ENCODE measurements around the gene AOX1. TPM values are rescaled to one million over a fixed set of nuclear protein-coding genes. Genes with fewer than 3 reads are reported as not detected.

The AOX1 gene
- total and polyA plus RNA-seq, 2 of the 8 experiments (the other 6 are each of a cell fraction or from before 2014, with no cell fraction given): 5.6 to 8.3 TPM

GRCh38 chr2:200658278-200658864 is 72.6 kb downstream of the AOX1 start:
- WGBS, 2 experiments (ENCODE audit: extremely low coverage in 1 of 2, insufficient coverage in 1 of 2, insufficient read length in 1 of 2, insufficient replicate concordance in 2 of 2, low coverage in 1 of 2, low lambda C conversion rate in 2 of 2, missing lambda C conversion rate in 1 of 2): 70% methylated on average over 5 of the region's 5 CpGs; no CpG with 5 or more reads in 1 of the 2 experiments
- DNase-seq (ENCODE audit: low read depth in 1 of 2, low spot score in 2 of 2) (no peak), FAIRE-seq (no peak)

More at GRCh38 chr2:200658278-200658864, 72.6 kb downstream of the AOX1 start:
- Histone ChIP-seq H3K56ac (replicated peaks; ENCODE audit: insufficient read length, low read depth, low read length) (no peak overlapping the region), H3K9ac (replicated peaks in 1 of 4; ENCODE audit: extremely low read depth in 1 of 4, low read depth in 3 of 4, low read length in 3 of 4) (no peak overlapping the region), H4K8ac (ENCODE audit: extremely low read depth, insufficient read depth, low read length) (no peak overlapping the region), H3K4me3 (ENCODE audit: extremely low read depth in 1 of 4, insufficient read depth in 2 of 4, low read depth in 3 of 4, low read length in 4 of 4) (no peak overlapping the region), H3K23me2 (ENCODE audit: low read depth, low read length) (no peaks in the 10 kb centered on the region), H3K36me3 (ENCODE audit: control insufficient read depth in 2 of 4, insufficient read depth in 4 of 4, low read length in 3 of 4) (no peaks in the 10 kb centered on the region), H2BK15ac (ENCODE audit: low read length) (no peak overlapping the region), H3K4me2 (ENCODE audit: insufficient read depth in 1 of 2, low read depth in 2 of 2, low read length in 2 of 2) (no peak overlapping the region), H4K5ac (ENCODE audit: insufficient read length, low read depth, low read length) (no peak overlapping the region), H3K18ac (ENCODE audit: extremely low read depth, low read length) (no peak overlapping the region; the same call in 1 of the 2 replicates), H4K91ac (replicated peaks; ENCODE audit: insufficient read length, low read length) (no peak overlapping the region), H2BK20ac (ENCODE audit: low read length) (no peak overlapping the region), H3K4ac (replicated peaks; ENCODE audit: insufficient read length, low read depth, low read length) (no peak overlapping the region), H3K27me3 (replicated peaks in 1 of 4; ENCODE audit: control insufficient read depth in 3 of 4, extremely low read depth in 1 of 4, insufficient read depth in 3 of 4, low read length in 3 of 4) (no peaks in the 10 kb centered on the region), H2BK12ac (ENCODE audit: low read depth, low read length) (no peak overlapping the region), H3K79me1 (ENCODE audit: low read depth, low read length) (no peaks in the 10 kb centered on the region), H4K20me1 (replicated peaks in 1 of 2; ENCODE audit: control insufficient read depth in 1 of 2, insufficient read depth in 2 of 2, low read length in 2 of 2) (no peaks in the 10 kb centered on the region), H3K79me2 (ENCODE audit: control insufficient read depth in 1 of 2, insufficient read depth in 2 of 2, low read length in 2 of 2) (no peaks in the 10 kb centered on the region), H2BK120ac (replicated peaks; ENCODE audit: low read depth, low read length) (no peak overlapping the region), H3K23ac (ENCODE audit: insufficient read length) (no peak overlapping the region), H3K9me3 (ENCODE audit: insufficient read depth in 2 of 2, low read depth in 1 of 2, low read length in 1 of 2) (no peaks in the 10 kb centered on the region), H3K4me1 (replicated peaks in 1 of 4; ENCODE audit: control insufficient read depth in 3 of 4, insufficient read depth in 4 of 4, low read length in 3 of 4) (no peaks in the 10 kb centered on the region), H2AFZ (ENCODE audit: low read length) (no peak overlapping the region), H2BK5ac (ENCODE audit: low read depth, low read length) (no peak overlapping the region), H2AK5ac (ENCODE audit: low read depth, low read length) (no peak overlapping the region), H3K27ac (ENCODE audit: low read depth, low read length) (no peak overlapping the region), H3K14ac (ENCODE audit: insufficient read length) (no peak overlapping the region)
- TF ChIP-seq NANOG (IDR thresholded peaks at IDR 0.05; ENCODE audit: insufficient read depth, low read depth, low read length, poor library complexity, severe bottlenecking): no peak
- TF ChIP-seq SRF (IDR thresholded peaks at IDR 0.05; ENCODE audit: low read depth, low read length): no peak
- 0 out of 2 replicates have a peak, but pooled peaks have one; percentile 13 for TF ChIP-seq MAX (IDR thresholded peaks at IDR 0.05)
- TF ChIP-seq NRF1 (IDR thresholded peaks at IDR 0.05; ENCODE audit: low read depth, low read length): no peak
- peak; percentile 45 to 59 (median 57) for TF ChIP-seq CTCF (IDR thresholded peaks at IDR 0.05; ENCODE audit: control extremely low read depth in 1 of 3, insufficient read depth in 1 of 3, low read depth in 1 of 3, low read length in 3 of 3)
- TF ChIP-seq SP2 (IDR thresholded peaks at IDR 0.05; ENCODE audit: low read length): no peak
- peak; percentile 76 for TF ChIP-seq RAD21 (IDR thresholded peaks at IDR 0.05 in 1 of 2, conservative IDR thresholded peaks at IDR 0.05 in 1 of 2; ENCODE audit: low read depth in 2 of 2, low read length in 2 of 2)
- ChIA-PET POLR2A (ENCODE audit: partially characterized antibody) (no interaction called here), CTCF (ENCODE audit: partially characterized antibody) (interaction anchor here (0.6 to 1.6 kb wide), 10 partner anchors 9 to 174 kb away, joined by 3 to 6 read pairs (median 3); partner anchors contain the start of gene AOX1)
